Caki2 (cell line): ENCODE data around the gene KLHL6. TPM values are rescaled to one million over a fixed set of nuclear protein-coding genes. Genes with fewer than 3 reads are reported as not detected.
"Not testable (repeated sequence)": the region's sequence is repeated elsewhere in the genome, so short reads cannot be mapped to it uniquely, and the experiment has no call there.

Experiments
- DNase-seq: peaks from one replicate; pipeline ENCODE4 v3.0.0-alpha.2; 2015; ENCODE audit warnings: low read depth
- in situ Hi-C: cut with HindIII; loops from 2 replicates; pipeline ENCODE4 v1.10.0; 2016; ENCODE audit warnings: low sequenced_read_pairs, low pct_unique_long_range_greater_than_20kb, mixed read lengths
- total RNA-seq: library from RNA; depleted of rRNA; stranded (reverse); fragments of >200 nt; shearing (Covaris generic); gene quantifications from 2 replicates; pipeline ENCODE4 v1.2.3, GENCODE V29; 2014; ENCODE audit warnings: low replicate concordance

Gene KLHL6
- total RNA-seq, 1 experiment from 2014 or later, result not detected

DNA sequence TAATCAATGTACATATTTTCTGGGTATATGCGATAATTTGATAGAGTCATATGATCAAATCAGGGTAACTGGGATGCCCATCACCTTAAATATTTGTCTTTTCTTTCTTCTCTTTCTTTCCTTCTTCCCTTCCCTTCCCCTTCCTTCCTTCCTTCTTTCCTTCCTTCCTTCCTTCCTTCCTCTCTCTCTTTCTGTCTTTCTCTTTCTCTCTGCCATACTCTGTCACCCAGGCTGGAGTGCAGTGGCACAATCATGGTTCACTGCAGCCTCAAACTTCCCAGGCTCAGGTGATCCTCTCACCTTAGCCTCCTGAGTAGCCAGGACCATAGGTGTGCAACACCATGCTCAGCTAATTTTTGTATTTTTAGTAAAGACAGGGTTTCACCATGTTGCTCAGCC lies 79.7 kb downstream of the KLHL6 start:
- in situ Hi-C loops, DNase-seq: not testable (repeated sequence)

DNA sequence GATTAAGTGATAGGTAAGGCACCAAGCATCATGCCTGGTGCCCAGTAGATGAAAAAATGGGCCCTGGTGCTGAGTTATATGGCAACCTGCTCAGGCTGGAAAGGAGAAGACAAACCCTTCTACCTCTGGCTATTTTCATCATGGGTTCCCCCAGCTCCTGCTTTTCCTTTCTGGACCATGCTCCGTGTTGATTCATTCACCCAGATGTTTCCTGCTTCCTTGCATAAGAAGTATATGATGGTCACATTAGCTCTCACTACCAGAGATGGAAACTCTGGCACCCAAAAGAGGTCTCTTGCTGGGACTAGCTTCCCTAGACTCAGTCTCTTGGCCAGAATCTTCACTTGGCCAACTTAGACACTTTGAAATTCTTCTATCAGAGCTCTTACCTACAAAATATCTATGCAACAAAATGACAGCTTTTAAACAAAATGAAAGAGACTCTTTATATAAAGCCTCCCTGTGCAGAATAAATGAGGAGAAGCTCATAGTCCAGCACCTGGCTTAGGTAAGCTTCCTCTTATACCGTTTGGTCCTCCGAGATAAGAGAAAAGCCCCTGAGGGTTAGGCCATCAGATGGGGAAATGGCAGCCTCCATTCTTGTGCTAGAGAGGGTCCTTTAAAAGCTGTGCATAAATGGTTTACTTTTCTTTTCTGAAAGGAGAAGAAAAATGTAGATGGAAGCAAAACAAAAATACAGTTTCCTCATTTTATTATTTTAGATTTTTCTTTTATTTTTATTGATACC lies 80.3 kb downstream of the KLHL6 start:
- DNase-seq, result no peak
- in situ Hi-C loops, result no loop called here

DNA sequence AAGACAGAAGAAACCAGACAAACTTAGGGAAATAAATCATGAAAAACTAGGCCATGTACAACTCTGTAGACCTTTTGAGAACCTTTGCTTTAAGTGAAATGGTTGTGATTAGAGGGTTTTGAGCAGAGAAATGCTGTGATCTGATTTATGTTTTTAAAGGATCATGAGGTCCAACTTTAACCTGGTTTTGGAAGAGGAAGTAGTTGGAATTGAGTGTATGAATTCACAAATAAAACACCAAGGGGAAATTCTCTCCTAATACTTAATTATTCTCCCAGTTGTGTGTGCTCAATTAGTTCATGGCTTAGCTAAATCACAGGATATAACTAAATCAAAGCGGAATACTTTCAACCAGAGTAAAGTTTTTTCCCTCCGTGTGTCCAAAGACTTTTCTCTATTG lies 81.5 kb downstream of the KLHL6 start:
- no peak for DNase-seq
- in situ Hi-C loops, result no loop called here

DNA sequence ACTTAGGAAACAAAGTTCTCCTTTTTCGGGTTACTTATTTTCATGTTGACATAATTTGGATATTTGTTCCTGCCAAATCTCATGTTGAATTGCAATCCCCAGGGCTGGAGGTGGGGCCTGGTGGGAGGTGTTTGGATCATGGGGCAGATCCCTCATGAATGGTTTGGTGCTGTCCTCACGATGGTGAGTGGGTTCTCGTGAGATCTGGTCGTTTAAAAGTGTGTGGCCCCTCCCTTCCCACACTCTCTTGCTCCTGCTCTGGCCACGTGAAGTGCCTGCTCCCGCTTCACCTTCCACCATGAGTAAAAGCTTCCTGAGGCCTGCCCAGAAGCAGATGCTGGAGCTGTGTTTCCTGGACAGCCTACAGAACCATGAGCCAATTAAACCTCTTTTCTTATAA lies 83.4 kb downstream of the KLHL6 start:
- in situ Hi-C loops, result no loop called here
- no peak for DNase-seq

DNA sequence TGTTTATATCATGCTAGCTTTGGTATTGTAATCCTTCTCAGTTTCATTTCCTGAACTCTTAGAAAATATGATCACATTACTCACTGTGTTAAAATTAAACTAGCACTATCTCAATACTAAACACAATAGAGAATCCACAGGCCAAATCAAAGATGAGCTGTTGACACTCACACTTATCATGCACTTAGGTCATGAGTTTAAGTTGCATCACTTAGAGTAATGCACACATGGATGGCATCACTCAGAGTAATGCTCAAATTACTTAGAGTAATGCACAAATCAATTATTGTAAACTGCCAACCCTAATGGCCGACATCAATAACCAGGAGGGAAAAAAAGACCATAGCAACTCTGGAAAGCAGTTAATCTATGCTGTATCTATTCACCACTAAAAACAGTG lies 87.1 kb downstream of the KLHL6 start:
- DNase-seq, result peak; percentile 14
- in situ Hi-C loops, result no loop called here

DNA sequence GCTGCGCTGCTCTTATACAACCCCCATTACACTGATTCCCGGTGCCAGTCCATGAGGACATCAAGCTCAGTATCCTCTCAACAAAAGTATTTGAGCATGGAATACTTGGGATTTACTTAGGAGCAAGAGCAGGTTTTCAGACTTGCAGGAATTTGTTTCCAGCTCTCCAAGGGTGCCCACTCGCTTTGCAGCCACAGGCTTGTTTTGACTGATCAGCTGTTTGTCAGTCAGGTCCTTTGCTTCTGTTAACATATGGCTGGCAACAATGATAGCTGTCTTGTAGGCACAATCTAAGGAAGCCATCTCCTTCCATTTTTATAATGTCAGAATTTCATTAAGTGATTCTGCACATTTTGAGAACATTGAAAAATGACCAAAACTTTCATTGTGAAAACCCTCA lies 88.9 kb downstream of the KLHL6 start:
- in situ Hi-C loops, result no loop called here
- DNase-seq, result no peak

DNA sequence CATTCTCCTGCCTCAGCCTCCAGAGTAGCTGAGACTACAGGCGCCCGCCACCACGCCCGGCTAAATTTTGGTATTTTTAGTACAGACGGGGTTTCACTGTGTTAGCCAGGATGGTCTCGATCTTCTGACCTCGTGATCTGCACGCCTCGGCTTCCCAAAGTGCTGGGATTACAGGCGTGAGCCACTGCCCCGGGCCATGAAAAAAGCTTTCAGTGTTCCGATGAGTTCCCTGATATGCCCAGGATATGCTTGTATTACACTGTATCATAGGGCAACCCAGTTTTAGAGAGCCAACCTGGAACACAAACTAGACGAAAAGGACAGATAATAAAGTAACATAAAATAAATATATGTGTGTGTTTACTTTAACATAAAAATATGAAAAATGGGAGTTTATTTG lies 89.8 kb downstream of the KLHL6 start:
- in situ Hi-C loops, DNase-seq: not testable (repeated sequence)

DNA sequence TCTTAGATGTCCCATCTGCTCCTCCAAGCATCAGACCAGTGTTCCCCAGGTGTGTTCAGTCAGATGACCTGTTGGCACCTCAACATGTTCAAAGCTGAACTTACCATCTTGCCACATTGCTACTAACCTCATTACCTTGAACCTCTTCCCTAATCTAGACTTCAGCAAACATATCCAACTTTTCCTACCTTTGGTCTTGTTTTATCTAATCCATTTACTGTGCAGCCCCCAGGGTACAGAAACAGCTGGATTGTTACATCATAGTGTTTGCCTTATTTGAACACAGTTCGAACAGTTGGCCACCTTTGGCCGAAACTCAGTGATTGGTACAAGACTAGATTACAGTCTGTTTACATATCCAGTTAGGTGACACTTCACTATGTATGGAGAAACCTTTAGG lies 91.0 kb downstream of the KLHL6 start:
- DNase-seq, result no peak
- in situ Hi-C loops, result no loop called here

DNA sequence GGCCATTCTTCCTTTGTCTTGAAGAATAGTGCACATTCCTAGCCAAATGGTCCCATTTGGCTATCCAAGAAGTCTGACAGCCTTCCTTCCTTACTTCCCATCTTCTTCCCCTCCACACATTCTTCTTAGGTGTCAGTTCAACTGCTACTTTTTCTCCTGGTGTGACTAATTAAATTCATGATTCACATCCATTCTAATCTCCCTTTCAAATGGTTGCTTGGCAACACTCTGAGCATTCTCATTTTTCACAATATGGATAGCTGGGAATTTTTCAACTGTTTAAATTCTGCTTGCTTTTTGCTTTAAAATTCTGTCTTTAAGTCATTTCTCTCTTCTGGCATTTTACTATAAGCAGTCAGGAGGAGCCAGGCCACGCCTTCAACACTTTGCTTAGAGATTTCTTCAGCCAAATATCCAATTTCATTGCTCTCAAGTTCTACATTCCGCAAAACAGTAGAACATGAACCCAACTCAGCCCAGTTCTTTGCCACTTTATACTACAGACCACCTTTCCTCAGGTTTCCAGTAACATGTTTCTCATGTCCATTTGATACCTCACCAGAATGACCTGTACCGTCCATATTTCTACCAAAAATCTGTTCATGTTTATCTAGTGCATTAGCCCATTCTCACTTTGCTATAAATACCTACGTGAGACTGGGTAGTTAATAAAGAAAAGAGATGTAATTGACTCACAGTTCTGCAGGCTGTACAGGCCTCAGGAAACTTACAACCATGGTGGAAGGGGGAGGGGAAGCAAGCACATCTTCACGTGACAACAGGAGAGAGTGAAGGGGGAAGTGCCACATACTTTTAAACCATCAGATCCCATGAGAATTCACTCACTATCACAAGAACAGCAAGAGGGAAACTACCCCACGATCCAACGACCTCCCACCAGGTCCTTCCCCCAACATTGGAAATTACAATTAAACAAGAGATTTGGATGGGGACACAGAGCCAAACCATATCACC lies 95.1 kb downstream of the KLHL6 start:
- in situ Hi-C loops, result no loop called here
- peak; percentile 26 for DNase-seq

DNA sequence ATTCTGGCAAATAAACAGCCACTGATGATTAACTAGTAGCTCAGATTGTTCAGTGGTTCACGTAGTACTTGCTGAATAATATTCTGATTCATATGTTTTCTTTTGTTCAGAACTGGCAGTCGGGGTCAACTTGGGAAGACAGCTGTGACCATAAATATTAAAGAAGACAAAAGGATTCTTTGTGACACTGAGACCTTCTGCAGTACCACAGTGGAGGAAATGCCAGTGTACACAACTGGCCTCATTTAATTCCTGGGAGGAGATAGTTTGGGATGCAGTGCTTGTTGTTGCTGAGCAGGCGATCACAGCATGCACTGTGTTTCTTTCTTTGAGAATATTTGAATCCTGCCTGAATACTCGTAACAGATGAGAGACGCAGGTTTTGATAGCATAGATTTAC lies 100.4 kb downstream of the KLHL6 start:
- peak; percentile 95 for DNase-seq
- in situ Hi-C loops, result no loop called here

DNA sequence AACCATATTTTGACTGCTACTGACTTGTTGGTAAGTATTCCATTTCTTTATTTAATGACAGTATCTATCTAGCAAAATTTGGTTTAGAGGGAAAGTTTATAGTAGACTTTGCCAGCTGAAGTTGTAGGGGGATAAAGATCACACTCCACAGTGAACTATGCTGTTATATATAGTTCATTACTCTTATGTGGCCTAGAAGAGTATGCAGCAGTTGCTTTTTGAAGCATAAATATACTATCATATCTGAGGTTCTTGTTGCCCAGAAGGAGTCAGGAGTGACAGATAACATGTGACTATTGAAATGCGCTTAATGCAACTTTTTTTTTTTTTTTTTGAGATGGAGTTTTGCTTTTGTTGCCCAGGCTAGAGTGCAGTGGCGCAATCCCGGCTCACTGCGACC lies 101.4 kb downstream of the KLHL6 start:
- in situ Hi-C loops, result no loop called here

DNA sequence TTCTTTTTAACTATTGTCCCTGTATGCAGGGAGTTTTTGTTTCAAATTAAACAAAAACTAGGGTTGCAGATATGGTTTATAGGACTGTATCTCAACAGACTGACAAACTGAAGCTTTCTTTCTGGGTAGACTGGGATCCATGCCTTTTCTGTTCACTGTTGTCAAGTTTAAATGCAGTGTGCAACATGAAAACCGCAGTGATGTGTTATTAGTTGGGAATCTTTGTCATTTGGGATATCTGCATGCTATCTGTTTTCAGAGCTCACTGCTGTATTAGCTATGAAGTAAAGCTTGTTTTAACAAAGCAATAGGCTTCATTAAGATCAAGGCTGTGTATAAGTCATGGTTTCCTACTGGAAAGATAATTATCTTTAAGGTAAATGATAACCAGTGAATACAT lies 105.7 kb downstream of the KLHL6 start:
- no peak for DNase-seq
- in situ Hi-C loops, result no loop called here

More for the DNA sequence above, 101.4 kb downstream of the KLHL6 start:
- DNase-seq, result no peak

DNA sequence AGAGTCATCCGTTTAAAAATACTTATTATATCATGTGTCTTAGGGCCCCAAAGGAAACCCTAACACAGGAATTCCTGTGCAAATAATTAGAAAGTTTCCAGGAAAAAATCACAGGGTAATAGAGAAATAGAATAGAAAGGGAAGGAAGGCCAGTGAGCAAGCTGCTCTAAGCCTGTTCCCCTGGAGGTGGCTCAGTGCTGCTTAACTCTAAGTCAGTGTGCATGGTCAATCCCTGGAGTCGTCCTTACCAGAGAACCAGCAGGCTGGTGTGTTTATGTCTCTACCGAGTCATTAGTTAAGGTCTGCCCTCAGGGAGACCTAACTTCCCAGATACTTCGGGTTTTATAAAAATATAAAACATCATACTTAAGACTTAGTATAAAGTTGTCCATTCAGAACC lies 106.1 kb downstream of the KLHL6 start:
- no peak for DNase-seq
- in situ Hi-C loops, result no loop called here

DNA sequence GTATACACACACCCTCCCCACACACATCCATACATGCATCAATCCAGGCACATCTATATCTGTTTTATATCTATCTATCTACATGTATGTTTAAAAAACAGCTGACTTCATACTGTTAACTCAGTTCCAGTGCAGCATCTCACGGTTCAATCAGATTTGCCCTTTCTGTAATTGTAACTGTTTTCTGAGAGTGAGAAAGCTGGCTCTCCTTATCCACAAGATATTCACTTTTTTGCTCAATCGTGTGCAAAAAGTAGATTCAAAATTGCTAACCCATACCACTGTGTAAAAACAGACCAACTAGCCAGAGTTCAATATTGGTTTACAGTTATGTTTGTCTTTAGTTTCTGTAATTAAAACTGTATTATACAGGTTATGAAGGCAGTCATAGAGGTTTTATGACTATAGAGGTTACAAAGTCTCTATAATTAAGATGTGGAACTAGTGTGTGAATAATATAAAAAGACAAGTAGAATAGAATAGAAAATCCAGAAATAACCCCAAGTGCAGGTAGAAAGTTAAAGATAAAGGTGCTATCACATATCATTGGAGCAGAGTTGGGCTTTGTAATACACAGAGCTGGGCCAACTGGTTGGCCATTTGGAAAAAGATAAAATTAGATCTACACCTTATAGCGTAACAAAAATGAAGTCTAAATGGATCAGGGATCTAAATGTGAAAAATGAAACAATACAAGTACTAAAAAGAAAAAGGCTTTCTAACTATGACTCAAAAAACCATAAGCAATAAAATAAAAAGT lies 107.0 kb downstream of the KLHL6 start:
- no peak for DNase-seq
- in situ Hi-C loops, result no loop called here

DNA sequence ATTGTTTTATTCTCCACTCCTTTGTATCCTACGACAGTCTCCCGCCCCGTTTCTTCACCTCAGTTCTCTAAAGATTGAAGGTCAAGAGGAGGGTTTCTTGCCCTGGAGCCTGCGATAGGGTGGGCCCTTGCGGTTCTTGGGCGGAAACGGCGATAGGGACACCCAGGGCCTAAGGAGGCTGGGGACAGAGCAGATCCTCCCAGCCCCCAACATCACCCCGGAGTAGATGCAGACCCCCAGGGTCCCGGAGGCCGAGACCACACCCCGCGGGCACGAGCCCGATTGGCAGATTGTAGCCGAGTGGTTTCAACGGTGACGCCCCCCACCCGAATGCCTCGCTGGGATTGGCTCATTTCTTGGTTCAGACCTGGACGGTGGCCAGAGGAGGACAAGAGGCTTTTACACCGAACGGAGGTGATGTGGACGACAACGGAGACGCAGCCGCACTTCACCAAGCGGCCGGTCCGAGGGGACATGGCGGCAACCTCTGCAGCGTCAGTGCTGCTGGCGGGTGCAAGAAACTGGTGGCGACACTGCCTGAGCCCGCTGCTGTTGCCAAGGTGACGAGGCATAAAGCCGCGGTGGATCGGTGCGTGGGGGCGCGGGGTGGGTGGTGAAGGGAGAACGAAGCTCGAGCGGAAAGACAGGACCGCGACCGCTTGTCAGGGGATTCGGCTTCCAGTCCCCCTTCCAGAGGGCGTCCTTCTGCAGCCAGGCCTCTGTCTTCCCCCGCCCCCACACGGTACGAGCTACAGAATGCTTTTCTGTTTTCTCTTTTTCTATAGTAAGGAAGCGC lies 108.1 kb downstream of the KLHL6 start:
- peak; percentile 90 for DNase-seq
- in situ Hi-C loops, result no loop called here

DNA sequence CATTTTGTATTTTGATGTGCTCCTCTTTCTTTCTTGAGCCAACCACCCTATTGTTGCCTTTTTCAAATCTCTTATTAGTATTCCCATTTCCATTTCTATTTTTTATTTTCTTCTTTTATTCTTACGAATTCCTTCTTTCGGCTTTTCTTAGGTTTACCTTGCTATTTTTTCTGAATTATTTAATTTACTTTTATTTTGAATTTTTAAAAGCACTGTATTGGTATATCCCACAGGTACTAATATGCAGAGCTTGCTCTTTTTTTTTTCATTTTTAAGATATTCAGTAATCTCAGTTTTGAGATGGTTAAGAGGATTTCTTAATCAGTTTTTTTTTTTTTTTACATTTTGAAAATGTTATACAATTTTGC lies 108.7 kb downstream of the KLHL6 start:
- DNase-seq, result no peak
- in situ Hi-C loops, result no loop called here

DNA sequence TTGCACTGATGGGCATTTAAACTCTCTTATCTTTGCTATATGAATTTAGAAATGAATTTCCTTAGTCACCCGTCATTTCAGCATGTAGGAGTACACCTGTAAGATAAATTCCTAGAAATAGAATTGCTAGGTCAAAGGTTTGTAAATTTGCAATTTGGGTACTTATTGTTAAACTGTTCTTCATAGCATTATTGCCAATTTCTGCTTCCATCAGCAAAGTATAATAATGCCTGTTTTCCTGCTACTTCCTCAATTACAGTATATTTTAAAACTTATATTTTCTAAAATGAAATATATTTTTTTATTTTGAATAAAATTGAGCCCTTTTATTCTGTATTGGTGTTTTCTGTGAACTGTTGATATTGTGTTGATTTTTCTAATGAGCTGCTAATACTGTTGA lies 110.8 kb downstream of the KLHL6 start:
- in situ Hi-C loops, result no loop called here
- no peak for DNase-seq
